ENCODE measurements around the gene DNAH11. TPM values are rescaled to one million over a fixed set of nuclear protein-coding genes. Genes with fewer than 3 reads are reported as not detected.

The DNAH11 gene
- total and polyA plus RNA-seq, 8 donors = 0.86 to 7.6 (median 3.5) TPM

DNA sequence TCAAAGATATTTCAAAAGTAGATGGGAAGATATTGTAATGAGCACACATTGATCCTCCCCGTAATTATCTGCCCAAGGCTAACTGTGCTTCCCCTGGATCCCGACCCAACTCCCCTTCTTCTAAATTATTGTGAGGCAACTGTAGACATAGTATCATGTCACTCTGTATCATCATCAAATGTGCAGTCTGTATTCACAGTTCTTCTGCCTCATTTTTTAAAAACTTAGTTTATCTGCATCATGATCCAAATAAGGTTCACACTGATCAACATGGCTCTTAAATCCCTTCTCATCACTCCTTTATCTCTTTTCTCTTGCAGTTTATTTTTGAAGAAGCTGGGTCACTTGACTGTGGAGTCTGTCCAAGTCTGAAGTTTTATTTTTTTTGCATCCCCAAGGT lies 375.4 kb downstream of the DNAH11 start:
- Histone ChIP-seq H3K27ac (no peak overlapping the region), H3K9me3 (no peaks in the 10 kb centered on the region), H3K4me1 (no peaks in the 10 kb centered on the region), H3K36me3 (peaks cover 5 to 20% of the 10 kb centered on the region in 2 donors), H3K27me3 (no peaks in the 10 kb centered on the region), H3K4me3 (no peak overlapping the region)
- no peak for TF ChIP-seq CTCF (IDR thresholded peaks at IDR 0.05)
- ATAC-seq (no peak), DNase-seq (no peak)
- intact Hi-C loops (cut with DNase I) = no loop called here

- H3K4me1 ChIP-seq = no peaks in the 10 kb centered on the region
- DNase-seq = no peak
- H3K36me3 ChIP-seq = peaks cover 0 to 7% of the 10 kb centered on the region in 2 donors
- H3K4me3 ChIP-seq = no peak overlapping the region
- H3K27me3 ChIP-seq = no peaks in the 10 kb centered on the region
- no peaks in the 10 kb centered on the region for H3K9me3 ChIP-seq
- no peak overlapping the region for H3K27ac ChIP-seq
- no peak for TF ChIP-seq CTCF (IDR thresholded peaks at IDR 0.05)
- ATAC-seq = no peak
- intact Hi-C loops (cut with DNase I) = no loop called here
These were observed 378.1 kb downstream of the DNAH11 start for GRCh38 chr7:21920936-21921335.

- no peaks in the 10 kb centered on the region for H3K27me3 ChIP-seq
- no peak overlapping the region for H3K4me3 ChIP-seq
- no peaks in the 10 kb centered on the region for H3K4me1 ChIP-seq
- intact Hi-C loops (cut with DNase I) = no loop called here
- TF ChIP-seq CTCF (IDR thresholded peaks at IDR 0.05) = no peak
- no peak overlapping the region for H3K27ac ChIP-seq
- DNase-seq (no peak), ATAC-seq (no peak)
- H3K9me3 ChIP-seq = no peaks in the 10 kb centered on the region
- H3K36me3 ChIP-seq = no peaks in the 10 kb centered on the region
These were observed 379.8 kb downstream of the DNAH11 start for GRCh38 chr7:21922605-21923004.

DNA sequence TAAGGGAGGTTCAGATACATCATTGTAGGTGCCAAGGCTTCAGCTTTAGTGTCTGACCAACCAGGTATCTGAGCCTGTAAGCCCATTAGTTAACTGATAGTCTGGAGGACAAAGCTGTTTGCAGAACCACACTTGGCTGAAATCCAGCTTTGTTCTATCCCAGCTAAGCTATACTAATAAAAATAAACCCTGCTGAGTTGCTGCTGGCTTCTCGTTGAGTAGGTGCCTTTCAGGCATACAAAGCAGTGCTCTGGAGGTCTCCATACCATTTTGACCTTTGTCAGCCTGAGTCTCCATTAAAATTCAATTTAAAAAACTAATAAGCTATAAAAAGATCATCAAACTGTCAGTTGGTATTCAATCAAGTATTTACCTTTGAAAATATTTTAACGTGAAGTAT lies 380.8 kb downstream of the DNAH11 start:
- no peak for ATAC-seq
- Histone ChIP-seq H3K4me3 (no peak overlapping the region), H3K36me3 (no peaks in the 10 kb centered on the region), H3K4me1 (no peaks in the 10 kb centered on the region), H3K27ac (no peak overlapping the region), H3K9me3 (no peaks in the 10 kb centered on the region), H3K27me3 (no peaks in the 10 kb centered on the region)
- DNase-seq = no peak
- intact Hi-C loops (cut with DNase I) = no loop called here
- no peak for TF ChIP-seq CTCF (IDR thresholded peaks at IDR 0.05)

GRCh38 chr7:21926448-21926847 lies 383.6 kb downstream of the DNAH11 start:
- no peaks in the 10 kb centered on the region for H3K9me3 ChIP-seq
- no peak overlapping the region for H3K4me3 ChIP-seq
- DNase-seq (no peak), ATAC-seq (no peak)
- no peak for TF ChIP-seq CTCF (IDR thresholded peaks at IDR 0.05)
- H3K36me3 ChIP-seq = no peaks in the 10 kb centered on the region
- H3K27me3 ChIP-seq = no peaks in the 10 kb centered on the region
- no peaks in the 10 kb centered on the region for H3K4me1 ChIP-seq
- no peak overlapping the region for H3K27ac ChIP-seq
- intact Hi-C loops (cut with DNase I) = no loop called here

Data from left lung (tissue), 10 donors.